B cell (primary cell): ENCODE results near the gene CELF6.

Source experiments
- CTCF ChIP-seq: fragments of 200-600 bp; IDR thresholded peaks from one replicate; pipeline ENCODE4 v1.8.0; 2022; ENCODE audit warnings: antibody characterized with exemption, mild to moderate bottlenecking
- EZH2 ChIP-seq: IDR thresholded peaks from 2 replicates; pipeline ENCODE4 v1.6.1; 2012; ENCODE audit warnings: borderline replicate concordance, low read depth, mild to moderate bottlenecking, moderate library complexity, low read length; ENCODE audit not compliant: insufficient read depth, poor library complexity, severe bottlenecking

GRCh38 chr15:72313881-72314280, 6.1 kb downstream of the CELF6 start:
- TF ChIP-seq CTCF, result no peak
- TF ChIP-seq EZH2, result no peak
